Naive B cell (primary cell): ENCODE results near the gene RBM18. TPM values are rescaled to one million over a fixed set of nuclear protein-coding genes. Genes with fewer than 3 reads are reported as not detected.
A peak's percentile ranks its signal among the peaks of the same experiment; 100 is the strongest.

Source experiments
- ATAC-seq, 2 donors: fragments of 150-1000 bp; cut with Tn5 transposase; 2 replicates each; pipeline ENCODE4 v1.10.0; 2021; ENCODE audit warnings: low read depth in 2 of 2, mild to moderate bottlenecking in 2 of 2, moderate library complexity in 2 of 2
- DNase-seq: peaks from one replicate; pipeline ENCODE4 v3.0.0; 2022
- H3K27ac Mint-ChIP-seq, 6 donors: one replicate each; pipeline ENCODE4 v1.8.0; 2020 to 2022; ENCODE audit warnings: mild to moderate bottlenecking in 6 of 6, mixed read lengths in 6 of 6, moderate library complexity in 5 of 6, inconsistent platforms in 2 of 6
- H3K27me3 Mint-ChIP-seq, 3 donors: one replicate each; pipeline ENCODE4 v1.8.0; 2021 to 2022; ENCODE audit warnings: mixed read lengths in 3 of 3, mild to moderate bottlenecking in 1 of 3
- H3K36me3 Mint-ChIP-seq, 2 donors: one replicate each; pipeline ENCODE4 v1.8.0; 2020 to 2022; ENCODE audit warnings: mixed read lengths in 2 of 2, inconsistent platforms in 1 of 2, mild to moderate bottlenecking in 1 of 2
- H3K4me1 Mint-ChIP-seq, 3 donors: one replicate each; pipeline ENCODE4 v1.8.0; 2020 to 2022; ENCODE audit warnings: mixed read lengths in 3 of 3, inconsistent platforms in 1 of 3, mild to moderate bottlenecking in 1 of 3, moderate library complexity in 1 of 3
- H3K4me3 Mint-ChIP-seq, 8 donors: one replicate each; pipeline ENCODE4 v1.8.0; 2020 to 2022; ENCODE audit warnings: mild to moderate bottlenecking in 8 of 8, mixed read lengths in 8 of 8, moderate library complexity in 8 of 8, inconsistent platforms in 2 of 8
- H3K9me3 Mint-ChIP-seq, 7 donors: one replicate each; pipeline ENCODE4 v1.8.0; 2020 to 2022; ENCODE audit warnings: mixed read lengths in 7 of 7, mild to moderate bottlenecking in 5 of 7, inconsistent platforms in 2 of 7, moderate library complexity in 1 of 7
- polyA plus RNA-seq, 6 donors: library from polyadenylated mRNA; unstranded; fragments of 300-500 nt; fragmentation: Illumina TruSeq; gene quantifications; one replicate each; pipeline ENCODE4 v1.2.3, GENCODE V29; 2021; ENCODE audit warnings: low read depth in 6 of 6

Gene RBM18
- polyA plus RNA-seq, 6 donors from 2014 or later, result 16.4 to 30.3 (median 21.6) TPM

GRCh38 chr9:122188369-122188768 is 76.3 kb downstream of the RBM18 start:
- Mint-ChIP-seq H3K4me1 (no peaks in the 10 kb centered on the region), H3K27me3 (peaks cover 0 to 4% (median 3%) of the 10 kb centered on the region in 3 donors), H3K4me3 (peak overlapping the region in 1 of 8 donors; percentile 57), H3K36me3 (no peaks in the 10 kb centered on the region), H3K27ac (no peak overlapping the region), H3K9me3 (no peaks in the 10 kb centered on the region)
- ATAC-seq (no peak), DNase-seq (no peak)

Other genes with a start within 250 kb of the RBM18 start
- 10 to 100 TPM in 1 of 6 donors, 1 to 10 TPM in 5; 3.3 to 10.9 (median 5.1) TPM for gene TTLL11, start 171.5 kb downstream of the RBM18 start, polyA plus RNA-seq
- gene NDUFA8, start 105.1 kb downstream of the RBM18 start, polyA plus RNA-seq, result 10 to 100 TPM; 40.4 to 80.5 (median 68.1) TPM
- not detected for gene MORN5, start 104.9 kb downstream of the RBM18 start, polyA plus RNA-seq
- gene LHX6, start 35.9 kb downstream of the RBM18 start, polyA plus RNA-seq, result not detected
- 10 to 100 TPM; 11.8 to 25.4 (median 19.9) TPM for gene MRRF, start within 50 bp of the RBM18 start, polyA plus RNA-seq
- gene PTGS1, start 106.2 kb upstream of the RBM18 start, polyA plus RNA-seq, result 10 to 100 TPM; 18.2 to 37.6 (median 24.7) TPM
- gene OR1J1, start 213.1 kb upstream of the RBM18 start, polyA plus RNA-seq, result not detected
- not detected for gene OR1J2, start 246.0 kb upstream of the RBM18 start, polyA plus RNA-seq